ENCODE results near the gene KAT5.
"Not testable (repeated sequence)": the region's sequence is repeated elsewhere in the genome, so short reads cannot be mapped to it uniquely, and the experiment has no call there.

KAT5 gene

GRCh38 chr11:65710421-65710820 lies 1.6 kb upstream of the KAT5 start:
- no peak for DNase-seq

DNA sequence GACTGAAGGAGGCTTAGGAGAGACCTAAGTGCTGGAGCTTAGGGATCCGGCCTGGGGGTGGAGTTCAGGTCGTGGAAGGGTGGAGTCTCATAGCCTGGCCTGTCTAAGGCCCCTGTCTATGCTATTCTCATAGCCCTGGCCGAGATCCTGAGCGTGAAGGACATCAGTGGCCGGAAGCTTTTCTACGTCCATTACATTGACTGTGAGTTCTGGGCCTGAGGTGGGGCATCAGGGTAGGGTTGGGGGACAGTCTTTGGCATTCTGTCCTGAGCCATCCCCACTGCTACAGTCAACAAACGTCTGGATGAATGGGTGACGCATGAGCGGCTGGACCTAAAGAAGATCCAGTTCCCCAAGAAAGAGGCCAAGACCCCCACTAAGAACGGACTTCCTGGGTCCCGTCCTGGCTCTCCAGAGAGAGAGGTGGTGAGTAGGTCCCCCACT lies 603 bp downstream of the KAT5 start:
- no peak for DNase-seq

DNA sequence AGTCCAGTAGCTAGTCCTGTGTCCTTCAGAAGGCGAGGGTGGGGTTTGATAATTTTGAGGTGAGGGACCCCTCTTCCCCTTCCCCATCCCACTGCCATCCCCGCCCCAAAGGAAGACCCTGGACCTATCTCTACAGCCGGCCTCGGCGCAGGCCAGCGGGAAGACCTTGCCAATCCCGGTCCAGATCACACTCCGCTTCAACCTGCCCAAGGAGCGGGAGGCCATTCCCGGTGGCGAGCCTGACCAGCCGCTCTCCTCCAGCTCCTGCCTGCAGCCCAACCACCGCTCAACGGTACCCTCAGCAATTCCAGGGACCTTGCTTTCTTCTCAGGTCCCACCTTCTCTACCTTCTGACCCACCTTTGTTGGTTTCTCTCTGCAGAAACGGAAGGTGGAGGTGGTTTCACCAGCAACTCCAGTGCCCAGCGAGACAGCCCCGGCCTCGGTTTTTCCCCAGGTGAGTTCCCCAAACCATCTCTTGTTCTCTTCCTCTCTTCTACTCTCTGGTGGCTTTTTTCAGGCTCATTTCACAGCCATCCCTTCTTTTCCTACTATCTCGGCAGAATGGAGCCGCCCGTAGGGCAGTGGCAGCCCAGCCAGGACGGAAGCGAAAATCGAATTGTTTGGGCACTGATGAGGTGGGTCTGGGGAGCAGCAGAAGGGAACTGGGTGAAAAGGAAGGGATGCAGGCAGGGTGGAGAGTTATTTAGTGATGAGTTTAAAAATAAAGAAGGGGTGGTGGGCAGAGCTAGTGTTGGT lies 1.3 kb downstream of the KAT5 start:
- DNase-seq = no peak

- DNase-seq = no peak
Measured at GRCh38 chr11:65714433-65714832, 2.4 kb downstream of the KAT5 start.

GRCh38 chr11:65716302-65716701 lies 4.2 kb downstream of the KAT5 start:
- DNase-seq = no peak

DNA sequence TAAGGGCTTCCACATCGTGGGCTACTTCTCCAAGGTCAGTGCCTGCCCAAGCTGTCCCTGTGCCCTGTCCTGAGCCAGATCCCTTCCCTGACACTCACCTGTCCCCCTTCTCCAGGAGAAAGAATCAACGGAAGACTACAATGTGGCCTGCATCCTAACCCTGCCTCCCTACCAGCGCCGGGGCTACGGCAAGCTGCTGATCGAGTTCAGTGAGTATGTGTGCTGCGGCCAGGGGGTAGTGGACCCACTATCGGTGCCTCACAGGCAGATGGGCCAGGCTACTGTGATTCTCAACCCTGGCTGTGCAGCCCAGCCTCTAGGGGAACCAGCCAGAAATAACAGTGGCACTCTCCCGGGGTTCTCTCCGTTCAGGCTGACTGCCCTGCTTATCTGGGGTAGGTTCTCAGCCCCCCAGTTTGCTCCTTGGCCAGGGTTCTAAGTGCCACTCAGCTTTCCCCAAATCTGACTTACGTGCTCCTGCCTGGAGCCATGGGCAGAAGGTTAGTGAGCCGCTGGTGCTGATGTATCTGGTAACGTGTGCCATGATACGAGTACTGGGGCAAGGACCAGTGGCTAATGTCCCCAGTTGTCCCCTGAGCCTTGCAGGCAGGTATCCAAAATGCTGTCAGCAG lies 4.8 kb downstream of the KAT5 start:
- no peak for DNase-seq

DNA sequence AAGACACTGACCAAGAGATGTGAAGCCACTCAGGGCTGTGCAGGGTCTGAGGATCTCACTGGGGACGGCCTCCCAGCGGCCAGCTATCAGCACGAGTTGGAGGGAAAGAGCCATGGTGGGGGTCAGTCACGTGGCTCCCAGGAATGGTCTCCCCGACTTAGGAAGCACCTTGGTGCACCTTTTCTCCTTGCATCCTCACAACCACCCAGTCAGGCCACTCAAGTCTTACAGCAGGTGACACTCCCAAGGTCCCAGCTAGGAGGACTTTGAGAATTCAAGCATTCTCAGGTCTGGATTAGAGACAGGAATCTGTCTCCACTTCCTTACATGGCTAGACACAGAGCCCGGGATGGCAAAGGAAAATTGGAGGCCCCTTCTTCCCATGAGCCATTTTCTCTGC lies 5.9 kb downstream of the KAT5 start:
- DNase-seq = no peak

DNA sequence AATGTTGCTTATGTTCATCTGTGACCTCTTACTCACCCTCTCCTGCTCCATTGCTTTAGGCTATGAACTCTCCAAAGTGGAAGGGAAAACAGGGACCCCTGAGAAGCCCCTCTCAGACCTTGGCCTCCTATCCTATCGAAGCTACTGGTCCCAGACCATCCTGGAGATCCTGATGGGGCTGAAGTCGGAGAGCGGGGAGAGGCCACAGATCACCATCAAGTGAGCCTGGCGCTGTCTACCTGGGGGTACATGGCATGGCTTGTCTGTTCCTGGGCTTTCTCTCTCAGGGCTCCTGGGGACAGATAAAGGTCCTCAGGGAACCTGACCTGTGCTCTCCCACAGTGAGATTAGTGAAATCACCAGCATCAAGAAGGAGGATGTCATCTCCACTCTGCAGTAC lies 6.5 kb downstream of the KAT5 start:
- no peak for DNase-seq

DNA sequence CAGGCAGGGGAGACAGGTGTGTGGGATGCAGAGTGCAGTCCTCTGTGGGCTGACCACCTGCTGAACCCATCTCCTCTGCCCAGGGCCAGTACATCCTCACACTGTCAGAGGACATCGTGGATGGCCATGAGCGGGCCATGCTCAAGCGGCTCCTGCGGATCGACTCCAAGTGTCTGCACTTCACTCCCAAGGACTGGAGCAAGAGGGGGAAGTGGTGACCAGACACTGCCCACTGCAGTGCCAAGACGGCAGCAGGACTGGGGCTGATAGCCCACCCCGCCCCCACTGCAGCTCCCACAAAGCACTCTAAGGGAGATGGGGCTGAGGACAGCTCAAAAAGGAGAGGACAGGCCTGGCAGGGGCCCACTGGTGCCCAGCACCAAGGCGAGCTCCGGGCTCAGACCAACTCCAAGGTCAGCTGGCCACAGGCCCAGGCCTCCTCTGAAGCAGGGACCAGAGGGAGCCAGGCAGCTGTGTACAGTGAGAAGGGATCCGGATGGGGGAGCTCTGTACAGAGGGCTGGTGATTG lies 7.0 kb downstream of the KAT5 start:
- no peak for DNase-seq

GRCh38 chr11:65719871-65720210 lies 7.8 kb downstream of the KAT5 start:
- DNase-seq = no peak

- no peak for DNase-seq
Measured at GRCh38 chr11:65720211-65720934, 8.3 kb downstream of the KAT5 start, which contains the start of gene RNASEH2C. RNASEH2C (minus strand) TSS chr11:65720798; CDS start chr11:65720758, 40 bp downstream.

DNA sequence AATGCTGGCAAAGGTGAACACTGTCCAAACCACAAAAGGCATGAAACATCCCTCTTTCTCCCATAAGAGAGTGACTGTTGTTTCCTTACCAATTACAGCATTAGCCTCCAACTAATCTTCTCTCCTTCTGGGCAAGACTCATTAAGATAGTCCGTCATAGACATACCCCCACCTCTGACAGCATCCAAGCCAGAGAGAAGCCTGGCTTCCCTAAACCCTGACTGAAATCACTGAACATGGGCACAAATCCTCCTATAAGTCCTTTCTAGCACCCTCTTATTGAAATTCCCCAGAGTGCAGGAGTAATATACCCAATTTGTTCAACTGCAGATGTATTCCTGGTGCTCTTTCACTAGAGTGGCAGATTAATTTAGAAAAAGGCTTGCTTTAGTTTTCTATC lies 10.2 kb downstream of the KAT5 start:
- DNase-seq = no peak

- no peak for DNase-seq
Measured at GRCh38 chr11:65726660-65727059, 14.6 kb downstream of the KAT5 start.

- DNase-seq = no peak
Measured at GRCh38 chr11:65727865-65728264, 15.8 kb downstream of the KAT5 start.

GRCh38 chr11:65730461-65730860 lies 18.4 kb downstream of the KAT5 start:
- DNase-seq = no peak

- not testable (repeated sequence) for DNase-seq
Measured at GRCh38 chr11:65735111-65735510, 23.1 kb downstream of the KAT5 start.

DNA sequence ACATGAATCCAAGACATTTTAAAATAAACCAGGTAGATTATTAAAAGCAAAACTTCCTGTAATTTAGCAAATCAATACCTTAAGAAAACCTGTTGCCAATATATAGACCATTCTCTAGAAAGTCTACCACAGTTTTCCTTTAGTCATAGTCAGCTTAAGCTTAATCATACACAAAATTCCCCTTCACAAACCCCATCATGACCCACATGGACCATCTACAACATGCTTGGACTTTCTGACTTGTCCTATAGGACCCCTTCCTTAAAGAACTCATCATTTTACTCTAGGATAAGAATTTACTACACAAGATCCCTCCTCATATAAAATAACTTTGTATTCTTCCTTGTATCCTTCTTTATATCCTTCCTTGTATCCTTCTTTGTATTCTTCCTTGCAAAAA lies 24.8 kb downstream of the KAT5 start:
- DNase-seq = no peak

DNA sequence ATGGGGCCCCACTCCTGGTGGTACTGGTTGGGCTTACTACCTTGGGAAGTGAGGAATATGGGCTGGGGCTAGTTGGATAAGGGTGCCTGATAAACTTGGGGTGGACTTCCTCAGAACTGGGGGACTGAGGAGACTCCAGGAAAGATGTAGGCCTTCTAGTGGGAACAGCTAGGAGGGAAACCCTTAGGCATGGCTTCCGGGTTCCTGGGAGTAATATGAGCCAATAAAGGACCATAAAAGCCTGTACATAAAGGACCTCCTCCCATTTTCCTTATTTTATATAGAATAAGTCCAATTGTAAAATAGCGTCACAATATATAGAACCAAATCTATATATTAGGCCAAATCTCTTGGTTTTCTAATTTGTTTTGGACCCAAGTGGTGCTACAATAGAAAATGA lies 27.0 kb downstream of the KAT5 start:
- DNase-seq = no peak

DNA sequence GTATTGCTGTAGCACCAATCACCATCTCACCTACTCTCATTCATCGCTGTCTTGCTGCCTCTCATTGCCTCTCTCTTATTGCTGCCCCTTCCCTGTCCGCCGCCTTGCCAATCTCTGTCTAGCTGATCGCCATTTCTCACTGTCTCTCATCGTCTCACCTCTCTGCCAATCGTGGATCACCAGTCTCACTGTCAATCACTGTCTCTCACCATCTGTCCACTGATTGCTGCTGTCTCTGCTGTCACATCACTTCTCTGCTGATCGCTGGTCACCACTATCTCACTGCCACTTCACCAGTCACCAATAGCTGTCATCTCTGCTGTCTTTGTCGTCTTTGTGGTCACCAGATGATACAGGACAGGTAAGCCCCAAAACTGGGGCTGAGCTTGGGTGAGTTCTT lies 29.1 kb downstream of the KAT5 start:
- DNase-seq = no peak

GRCh38 chr11:65742353-65742752 lies 30.3 kb downstream of the KAT5 start:
- DNase-seq = no peak

- no peak for DNase-seq
Measured at GRCh38 chr11:65743681-65744025, 31.6 kb downstream of the KAT5 start.

GRCh38 chr11:65744026-65744698 lies 32.1 kb downstream of the KAT5 start:
- no peak for DNase-seq

DNA sequence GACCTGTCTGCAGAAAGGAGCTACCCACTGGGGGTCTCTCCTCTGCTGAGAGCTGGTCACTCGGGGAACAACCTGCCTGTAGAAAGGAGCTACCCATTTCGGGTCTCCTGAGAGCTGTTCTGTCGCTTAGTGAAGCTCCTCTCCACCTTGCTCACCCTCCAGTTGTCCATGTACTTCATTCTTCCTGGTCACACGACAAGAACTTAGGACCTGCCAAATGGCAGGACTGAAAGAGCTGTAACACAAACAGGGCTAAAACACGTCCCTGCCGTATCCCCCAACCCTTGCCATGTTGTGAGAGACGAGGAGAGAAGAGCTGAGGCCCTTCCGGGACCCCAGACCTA lies 32.6 kb downstream of the KAT5 start:
- no peak for DNase-seq

GRCh38 chr11:65745049-65745448 lies 33.0 kb downstream of the KAT5 start:
- DNase-seq = no peak

Data from NCI-H1436 treated with DMSO at 0.1 percent for 48 hours (cell line).